DMS53 treated with DMSO at 0.1 percent for 48 hours (cell line): ENCODE data around the gene SDCCAG8.

Experiments used
- DNase-seq: peaks from one replicate; lab custom pipeline; 2025; ENCODE audit not compliant: unreplicated experiment; lab: John Stamatoyannopoulos, UW

SDCCAG8 gene

GRCh38 chr1:243280571-243281129, 24.8 kb downstream of the SDCCAG8 start:
- DNase-seq: no peak

- no peak for DNase-seq
These were observed 25.8 kb downstream of the SDCCAG8 start for GRCh38 chr1:243281672-243282071.

GRCh38 chr1:243286409-243287122, 30.7 kb downstream of the SDCCAG8 start:
- DNase-seq: no peak

- DNase-seq: no peak
These were observed 31.3 kb downstream of the SDCCAG8 start for GRCh38 chr1:243287123-243287460.

- no peak for DNase-seq
These were observed 31.8 kb downstream of the SDCCAG8 start for GRCh38 chr1:243287652-243288051.

GRCh38 chr1:243288062-243288461, 32.2 kb downstream of the SDCCAG8 start:
- DNase-seq: no peak

GRCh38 chr1:243291292-243291691, 35.5 kb downstream of the SDCCAG8 start:
- DNase-seq: no peak

- no peak for DNase-seq
These were observed 36.3 kb downstream of the SDCCAG8 start for GRCh38 chr1:243292117-243292516.

- DNase-seq: no peak
These were observed 38.3 kb downstream of the SDCCAG8 start for GRCh38 chr1:243293941-243294722.

- DNase-seq: no peak
These were observed 38.9 kb downstream of the SDCCAG8 start for GRCh38 chr1:243294723-243295121.

- no peak for DNase-seq
These were observed 43.2 kb downstream of the SDCCAG8 start for GRCh38 chr1:243299069-243299468.

- DNase-seq: peak; percentile 42
These were observed 45.2 kb downstream of the SDCCAG8 start for GRCh38 chr1:243301059-243301458.

GRCh38 chr1:243311809-243312208, 56.0 kb downstream of the SDCCAG8 start:
- DNase-seq: no peak

GRCh38 chr1:243312952-243313634, 57.3 kb downstream of the SDCCAG8 start:
- no peak for DNase-seq

GRCh38 chr1:243313635-243314536, 58.0 kb downstream of the SDCCAG8 start:
- DNase-seq: no peak

- DNase-seq: no peak
These were observed 59.6 kb downstream of the SDCCAG8 start for GRCh38 chr1:243315455-243315854.

- DNase-seq: no peak
These were observed 60.1 kb downstream of the SDCCAG8 start for GRCh38 chr1:243315893-243316292.

GRCh38 chr1:243316366-243316989, 60.6 kb downstream of the SDCCAG8 start:
- no peak for DNase-seq

GRCh38 chr1:243320224-243320623, 64.4 kb downstream of the SDCCAG8 start:
- no peak for DNase-seq

- DNase-seq: no peak
These were observed 66.5 kb downstream of the SDCCAG8 start for GRCh38 chr1:243322326-243322725.
